Measurements from ENCODE around the gene ENTR1.
"Not testable (repeated sequence)": the region's sequence is repeated elsewhere in the genome, so short reads cannot be mapped to it uniquely, and the experiment has no call there.

The ENTR1 gene

GRCh38 chr9:136438548-136439480 lies 28.4 kb upstream of the ENTR1 start:
- peak; percentile 45 for DNase-seq (ENCODE audit: low read depth)

GRCh38 chr9:136437839-136438547 lies 27.6 kb upstream of the ENTR1 start:
- DNase-seq (ENCODE audit: low read depth) = no peak

GRCh38 chr9:136437430-136437829 lies 27.0 kb upstream of the ENTR1 start:
- DNase-seq (ENCODE audit: low read depth) = peak; percentile 57

- DNase-seq (ENCODE audit: low read depth) = no peak
Measured at GRCh38 chr9:136436055-136436634, 25.7 kb upstream of the ENTR1 start.

- no peak for DNase-seq (ENCODE audit: low read depth)
Measured at GRCh38 chr9:136434580-136435169, 24.3 kb upstream of the ENTR1 start.

GRCh38 chr9:136433849-136434579 lies 23.6 kb upstream of the ENTR1 start:
- no peak for DNase-seq (ENCODE audit: low read depth)

- no peak for DNase-seq (ENCODE audit: low read depth)
Measured at GRCh38 chr9:136433043-136433715, 22.8 kb upstream of the ENTR1 start.

GRCh38 chr9:136432591-136432990 lies 22.2 kb upstream of the ENTR1 start:
- DNase-seq (ENCODE audit: low read depth) = no peak

GRCh38 chr9:136431782-136432350 lies 21.5 kb upstream of the ENTR1 start:
- DNase-seq (ENCODE audit: low read depth) = no peak

GRCh38 chr9:136430588-136431234 lies 20.3 kb upstream of the ENTR1 start:
- no peak for DNase-seq (ENCODE audit: low read depth)

GRCh38 chr9:136429683-136430491 lies 19.5 kb upstream of the ENTR1 start:
- no peak for DNase-seq (ENCODE audit: low read depth)

GRCh38 chr9:136429075-136429628 lies 18.7 kb upstream of the ENTR1 start:
- DNase-seq (ENCODE audit: low read depth) = no peak

- no peak for DNase-seq (ENCODE audit: low read depth)
Measured at GRCh38 chr9:136426787-136427186, 16.4 kb upstream of the ENTR1 start.

- not testable (repeated sequence) for DNase-seq (ENCODE audit: low read depth)
Measured at GRCh38 chr9:136425367-136425766, 15.0 kb upstream of the ENTR1 start.

GRCh38 chr9:136424750-136425362 lies 14.4 kb upstream of the ENTR1 start:
- DNase-seq (ENCODE audit: low read depth) = no peak

GRCh38 chr9:136423432-136424146 lies 13.2 kb upstream of the ENTR1 start:
- no peak for DNase-seq (ENCODE audit: low read depth)

- no peak for DNase-seq (ENCODE audit: low read depth)
Measured at GRCh38 chr9:136422876-136423275, 12.5 kb upstream of the ENTR1 start.

- DNase-seq (ENCODE audit: low read depth) = no peak
Measured at GRCh38 chr9:136421791-136422190, 11.4 kb upstream of the ENTR1 start.
